AG10803 (cell line): ENCODE measurements around the gene SHISA4.
A peak's percentile ranks its signal among the peaks of the same experiment; 100 is the strongest.

Source experiments
- DNase-seq: peaks from one replicate; pipeline ENCODE4 v3.0.0; 2010; ENCODE audit warnings: low read depth
- H3K4me3 ChIP-seq: 2 replicates; pipeline ENCODE4 v1.5.1; 2011; ENCODE audit warnings: mild to moderate bottlenecking, low read length, control low read depth
- CTCF ChIP-seq: conservative IDR thresholded peaks from 2 replicates; pipeline ENCODE4 v1.5.1; 2011; ENCODE audit warnings: mild to moderate bottlenecking, low read length, control low read depth, inconsistent platforms

Gene SHISA4

GRCh38 chr1:201917362-201918033 is 28.8 kb downstream of the SHISA4 start:
- H3K4me3 ChIP-seq = no peak overlapping the region
- peak; percentile 84 for DNase-seq
- peak; percentile 13; the same call in 1 of the 2 replicates for TF ChIP-seq CTCF

GRCh38 chr1:201918343-201918742 is 29.6 kb downstream of the SHISA4 start:
- no peak overlapping the region for H3K4me3 ChIP-seq
- no peak for TF ChIP-seq CTCF
- no peak for DNase-seq

- no peak for DNase-seq
- no peak for TF ChIP-seq CTCF
- H3K4me3 ChIP-seq = no peak overlapping the region
Measured at GRCh38 chr1:201921952-201922558, 33.4 kb downstream of the SHISA4 start.

- H3K4me3 ChIP-seq = no peak overlapping the region
- no peak for DNase-seq
- no peak for TF ChIP-seq CTCF
Measured at GRCh38 chr1:201925301-201925567, 36.5 kb downstream of the SHISA4 start.

- H3K4me3 ChIP-seq = no peak overlapping the region
- no peak for TF ChIP-seq CTCF
- DNase-seq = no peak
Measured at GRCh38 chr1:201925981-201926645, 37.4 kb downstream of the SHISA4 start.

GRCh38 chr1:201928266-201928665 is 39.6 kb downstream of the SHISA4 start:
- no peak overlapping the region for H3K4me3 ChIP-seq
- TF ChIP-seq CTCF = no peak
- no peak for DNase-seq

- no peak overlapping the region for H3K4me3 ChIP-seq
- no peak for DNase-seq
- no peak for TF ChIP-seq CTCF
Measured at GRCh38 chr1:201930137-201930536, 41.4 kb downstream of the SHISA4 start.
